SHP77 (cell line): ENCODE measurements around the gene CCDC50.

Experiments
- DNase-seq, 2 experiments: peaks; one replicate each; lab custom pipeline; 2025; lab: John Stamatoyannopoulos, UW

The CCDC50 gene

DNA sequence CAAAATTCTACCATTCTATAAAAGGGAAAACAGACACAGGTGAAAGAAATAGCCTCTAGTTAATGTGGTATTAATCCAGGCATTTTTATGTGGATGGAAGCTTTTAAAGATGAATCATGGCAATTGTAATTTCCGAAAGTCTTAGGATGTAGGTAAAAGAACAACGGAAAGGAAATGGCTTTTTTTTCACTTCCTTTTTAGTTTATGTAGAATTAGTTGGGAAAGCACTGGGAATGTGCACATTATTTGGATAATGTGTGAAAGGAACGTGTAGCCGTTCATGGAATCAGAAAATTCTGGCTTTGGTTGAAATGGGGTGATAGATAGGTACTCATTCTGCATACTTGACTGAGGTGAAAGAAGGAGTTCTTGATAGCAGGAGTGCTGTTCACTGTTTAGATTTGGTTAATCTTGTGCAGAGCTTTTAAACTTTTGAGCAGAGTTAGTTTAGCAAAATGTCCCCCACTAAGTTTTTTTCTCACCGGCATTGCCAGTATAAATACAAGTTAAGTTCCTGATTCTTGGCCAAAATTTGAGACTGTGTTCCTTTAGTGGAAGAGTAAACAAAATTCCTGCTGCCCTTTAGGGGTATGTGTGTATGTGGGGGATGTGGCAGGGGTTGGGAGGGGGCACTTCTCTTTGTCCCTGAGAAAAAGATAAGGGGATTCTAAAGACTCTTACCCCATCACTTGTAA lies 21.3 kb downstream of the CCDC50 start:
- no peak for DNase-seq

DNA sequence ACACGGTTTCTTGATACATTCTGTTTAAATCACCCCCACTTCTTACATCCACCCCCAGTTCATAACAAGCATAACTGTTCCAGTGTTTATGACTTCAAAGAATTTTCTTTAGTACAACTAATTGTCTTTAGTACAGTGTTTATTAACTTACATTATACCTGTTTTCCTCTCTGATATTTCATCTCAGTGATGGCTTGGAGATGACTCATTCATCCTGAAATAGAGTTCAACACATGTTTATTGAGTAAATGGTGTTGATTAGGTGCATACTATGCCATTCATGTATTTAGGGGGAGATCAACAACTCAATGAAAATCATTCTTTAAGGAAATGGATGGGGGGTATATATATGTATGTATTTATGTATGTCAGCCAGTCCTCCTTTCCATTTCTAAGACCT lies 22.8 kb downstream of the CCDC50 start:
- no peak for DNase-seq

DNA sequence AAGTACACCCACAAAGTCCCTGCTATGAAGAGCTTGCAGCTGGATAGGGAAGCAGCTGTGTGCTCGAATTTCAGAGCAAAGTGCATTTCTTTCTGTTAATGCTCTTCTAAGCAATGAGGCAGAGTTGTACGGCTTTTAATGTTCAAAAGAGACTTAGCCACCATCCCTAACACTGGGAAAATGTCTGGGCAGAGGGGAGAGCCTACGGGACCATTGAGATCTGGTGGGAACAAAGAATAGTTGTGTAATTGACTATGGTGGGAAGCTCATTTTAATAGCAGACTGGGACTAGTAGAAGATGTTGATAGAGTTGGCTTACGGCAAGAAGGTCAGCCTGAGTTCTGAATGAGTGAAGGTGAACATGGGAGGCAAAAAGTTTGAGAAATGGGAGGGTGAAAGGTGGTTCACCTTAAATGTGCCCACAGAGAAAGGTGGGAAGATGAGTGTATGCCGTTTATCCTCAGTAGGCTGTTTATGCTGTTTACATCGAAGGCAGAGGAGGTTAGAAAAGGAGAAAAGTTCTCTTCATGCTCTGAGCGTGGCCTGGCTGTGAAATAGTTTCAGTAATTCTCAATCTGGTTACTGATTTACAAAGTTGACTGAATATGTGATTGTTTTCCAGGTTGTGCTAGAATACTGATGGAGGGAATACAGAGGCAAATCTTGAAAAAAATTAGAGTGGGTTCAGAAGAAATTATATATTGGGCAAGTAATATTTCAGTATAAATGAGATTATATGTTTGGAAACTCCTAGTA lies 24.0 kb downstream of the CCDC50 start:
- DNase-seq, result no peak

DNA sequence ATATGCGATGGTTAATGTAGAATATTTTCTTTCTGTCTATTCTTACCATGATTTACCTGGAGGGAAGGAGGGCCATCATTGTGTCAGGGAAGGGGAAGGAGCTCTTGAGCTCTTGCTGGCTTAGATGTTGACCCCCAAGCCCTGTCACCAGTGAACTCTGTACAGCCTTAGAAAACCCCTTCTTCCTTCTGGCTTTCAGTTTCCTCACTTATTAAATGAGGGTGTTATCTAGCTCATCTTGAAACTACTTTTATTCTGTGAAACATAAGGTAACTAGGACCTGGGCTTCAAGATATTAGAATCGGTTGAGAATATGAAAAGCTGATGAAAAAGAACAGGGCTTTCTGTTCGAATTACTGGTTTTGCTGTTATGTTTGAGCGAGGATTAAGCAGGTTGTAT lies 26.2 kb downstream of the CCDC50 start:
- DNase-seq, result no peak

DNA sequence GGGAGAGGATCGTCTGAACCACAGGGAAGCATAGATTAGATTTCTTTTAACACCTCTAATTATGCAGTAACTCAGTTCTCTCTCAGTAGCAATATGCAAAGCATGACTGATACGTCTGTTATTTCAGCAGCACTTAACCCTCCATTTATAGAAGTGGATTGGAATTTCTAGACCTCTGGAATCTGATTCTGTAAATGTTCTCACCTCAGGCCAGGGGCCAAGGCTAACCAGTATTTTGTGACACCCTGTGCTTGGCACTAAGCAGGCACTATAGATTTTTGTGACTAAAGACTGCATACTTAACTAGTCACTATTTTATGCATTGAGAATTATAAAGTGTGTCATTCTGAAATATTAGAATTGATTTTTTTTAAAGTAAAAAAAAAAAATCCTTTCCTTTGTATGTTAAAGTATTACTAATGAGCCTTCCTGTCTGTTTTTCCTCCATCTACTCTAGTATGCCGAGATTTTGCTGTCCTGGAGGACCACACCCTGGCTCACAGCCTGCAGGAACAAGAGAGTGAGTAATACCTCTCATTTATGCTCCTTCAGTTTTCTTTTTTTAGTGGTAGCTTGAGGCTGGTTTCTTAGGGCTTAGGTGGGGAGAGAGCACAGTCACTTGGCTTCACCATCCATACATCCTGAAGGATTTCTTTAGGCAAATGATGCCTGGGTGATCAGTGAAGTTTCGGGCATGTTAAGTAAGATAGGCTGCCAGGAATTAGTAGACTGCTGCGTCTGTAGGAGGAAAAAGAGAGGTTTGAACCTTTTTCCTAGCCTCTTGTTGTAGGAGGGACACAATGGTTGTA lies 27.6 kb downstream of the CCDC50 start:
- DNase-seq, result no peak

DNA sequence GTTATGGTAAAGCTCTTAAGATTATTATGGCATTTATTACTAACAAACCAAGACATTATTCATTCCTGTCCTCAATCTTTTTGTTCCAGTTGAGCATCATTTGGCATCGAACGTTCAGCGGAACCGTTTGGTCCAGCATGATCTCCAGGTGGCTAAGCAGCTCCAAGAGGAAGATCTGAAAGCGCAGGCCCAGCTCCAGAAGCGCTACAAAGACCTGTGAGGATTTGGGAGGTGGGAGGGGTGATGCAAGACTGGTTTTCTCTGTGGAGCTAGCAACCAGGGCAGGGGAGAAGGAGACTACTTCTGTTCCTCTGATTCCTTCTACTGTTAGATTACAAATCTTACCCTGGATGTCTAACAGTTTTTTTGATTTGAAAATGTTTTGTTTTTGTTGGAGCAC lies 28.7 kb downstream of the CCDC50 start:
- no peak for DNase-seq

DNA sequence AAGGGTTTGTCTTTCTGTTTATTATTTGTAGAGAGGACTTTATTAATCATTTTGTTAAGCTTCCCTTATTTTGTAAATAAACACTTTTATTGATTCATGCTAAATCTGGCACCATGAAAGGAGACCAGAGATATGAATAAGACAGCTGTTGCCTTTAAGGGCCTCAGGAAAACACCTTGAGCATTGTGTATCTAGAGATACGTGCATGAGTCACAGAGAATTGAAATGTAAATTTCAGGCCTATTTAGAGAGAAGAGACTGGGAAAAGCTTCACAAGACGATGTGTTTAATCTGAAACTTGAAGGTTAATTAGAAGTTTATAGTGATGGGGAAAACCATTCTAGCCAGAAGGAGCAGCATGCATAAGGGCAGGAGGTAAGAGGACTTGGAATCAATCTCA lies 29.7 kb downstream of the CCDC50 start:
- no peak for DNase-seq

DNA sequence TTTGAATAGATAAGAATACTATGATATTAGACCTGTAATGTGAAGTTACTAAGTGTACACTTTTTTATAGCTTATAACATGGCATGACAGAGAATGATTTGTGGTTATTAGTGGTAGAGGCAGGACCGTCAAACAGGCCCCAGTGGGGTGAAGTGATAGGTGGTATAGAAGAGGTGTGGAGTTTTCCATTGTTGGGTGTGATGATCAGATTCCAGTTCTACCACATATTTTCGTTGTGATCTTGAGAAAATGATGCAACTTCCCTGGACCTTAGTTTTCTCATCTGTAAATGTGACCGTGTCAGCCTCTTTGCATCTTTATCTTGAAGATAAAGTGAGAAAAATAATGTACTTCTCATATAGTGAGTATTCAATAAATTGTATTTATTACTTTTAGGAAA lies 31.4 kb downstream of the CCDC50 start:
- no peak for DNase-seq

DNA sequence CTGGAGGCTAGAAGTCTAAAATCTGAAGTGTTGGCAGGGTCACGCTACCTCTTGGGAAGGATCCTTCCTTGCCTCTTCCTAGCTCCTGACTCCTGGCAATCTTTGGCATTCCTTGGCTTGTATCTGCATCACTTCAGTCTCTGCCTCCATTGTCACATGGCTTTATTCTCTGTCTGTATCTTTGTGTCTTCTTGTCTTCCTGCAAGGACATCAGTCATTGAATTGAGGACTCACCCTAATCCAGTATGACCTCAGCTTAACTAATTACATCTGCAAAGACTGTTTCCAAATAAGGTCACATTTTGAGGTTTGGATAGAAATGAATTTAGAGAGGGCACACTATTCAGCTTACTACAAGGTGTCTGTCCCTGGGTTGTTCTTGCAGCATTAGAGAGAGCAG lies 32.3 kb downstream of the CCDC50 start:
- no peak for DNase-seq

DNA sequence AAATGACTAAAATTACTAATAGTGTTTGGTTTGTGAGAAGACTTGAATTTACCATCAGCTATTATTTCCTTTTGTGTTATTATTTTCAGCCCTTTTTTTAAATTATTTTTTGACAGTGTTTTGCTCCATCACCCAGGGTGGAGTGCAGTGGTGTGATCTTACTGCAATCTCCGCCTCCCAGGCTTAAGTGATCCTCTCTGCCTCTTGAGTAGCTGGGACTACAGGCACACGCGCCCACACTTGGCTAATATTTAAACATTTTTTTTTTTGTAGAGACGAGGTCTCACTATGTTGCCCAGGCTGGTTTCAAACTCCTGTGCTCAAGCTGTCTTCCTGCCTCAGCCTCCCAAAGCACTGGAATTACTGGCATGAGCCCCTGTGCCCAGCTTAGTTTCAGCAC lies 32.8 kb downstream of the CCDC50 start:
- no peak for DNase-seq

DNA sequence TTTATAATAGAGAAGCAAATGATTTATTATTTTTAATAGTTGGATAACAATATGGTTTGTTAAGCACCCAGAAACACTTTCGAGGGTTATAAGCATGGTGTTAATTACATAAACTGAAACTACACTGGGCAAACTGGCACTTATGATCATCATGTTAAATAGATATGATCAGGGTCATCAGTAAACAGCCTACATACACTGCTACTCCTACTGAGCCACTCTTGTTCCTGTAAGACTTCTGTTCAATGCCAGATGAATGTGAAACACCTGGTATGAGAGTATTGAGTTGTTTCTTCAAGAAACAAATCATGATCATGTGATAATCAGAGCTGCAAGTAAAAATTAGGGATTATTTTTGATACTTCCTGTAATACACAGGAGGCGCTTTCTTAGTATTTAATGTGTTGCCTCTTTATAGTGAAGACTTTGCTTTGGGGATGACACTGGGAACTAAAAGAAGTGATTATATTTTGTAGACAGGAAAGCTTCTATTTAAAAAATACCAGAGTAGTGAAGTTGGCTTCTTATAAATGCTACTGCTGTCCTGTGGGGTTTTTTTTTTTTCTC lies 33.4 kb downstream of the CCDC50 start:
- no peak for DNase-seq

DNA sequence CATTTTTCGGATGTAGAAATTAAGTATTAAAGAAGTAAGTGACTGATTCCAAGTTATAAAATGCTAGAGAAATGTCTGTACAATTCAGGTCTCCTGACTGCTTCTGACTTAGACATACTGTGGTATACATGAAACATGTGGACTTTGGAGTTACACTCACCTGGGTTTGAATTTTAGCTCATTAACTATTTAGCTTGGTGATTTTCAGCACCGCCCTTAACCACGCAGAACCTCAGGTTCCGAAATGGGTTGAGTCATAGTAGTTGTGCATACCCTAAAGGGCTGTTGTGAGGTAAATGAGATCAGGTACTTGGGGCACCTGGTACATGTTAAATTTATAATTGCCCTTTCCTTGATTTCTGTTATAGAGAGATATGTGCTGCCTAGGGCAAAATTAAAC lies 34.0 kb downstream of the CCDC50 start:
- DNase-seq, result no peak

DNA sequence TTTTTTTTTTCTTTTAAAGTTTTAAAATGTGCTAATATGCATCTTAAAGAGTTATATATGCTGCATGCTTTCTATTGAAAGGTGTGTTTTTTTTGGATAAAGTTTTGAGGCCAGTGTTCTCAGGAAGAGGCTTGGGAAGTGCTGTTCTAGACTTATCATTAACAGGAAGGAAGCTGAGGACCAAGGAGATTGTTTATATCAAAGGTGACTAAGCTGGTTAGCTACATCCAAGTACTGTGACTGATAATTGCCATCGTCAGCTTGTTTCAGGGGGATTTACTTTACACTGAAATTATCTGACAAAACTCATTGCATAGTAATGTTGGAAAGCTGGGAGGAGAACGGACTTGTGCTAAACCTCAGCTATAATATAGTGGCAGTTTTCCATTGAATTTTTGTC lies 37.5 kb downstream of the CCDC50 start:
- no peak for DNase-seq

DNA sequence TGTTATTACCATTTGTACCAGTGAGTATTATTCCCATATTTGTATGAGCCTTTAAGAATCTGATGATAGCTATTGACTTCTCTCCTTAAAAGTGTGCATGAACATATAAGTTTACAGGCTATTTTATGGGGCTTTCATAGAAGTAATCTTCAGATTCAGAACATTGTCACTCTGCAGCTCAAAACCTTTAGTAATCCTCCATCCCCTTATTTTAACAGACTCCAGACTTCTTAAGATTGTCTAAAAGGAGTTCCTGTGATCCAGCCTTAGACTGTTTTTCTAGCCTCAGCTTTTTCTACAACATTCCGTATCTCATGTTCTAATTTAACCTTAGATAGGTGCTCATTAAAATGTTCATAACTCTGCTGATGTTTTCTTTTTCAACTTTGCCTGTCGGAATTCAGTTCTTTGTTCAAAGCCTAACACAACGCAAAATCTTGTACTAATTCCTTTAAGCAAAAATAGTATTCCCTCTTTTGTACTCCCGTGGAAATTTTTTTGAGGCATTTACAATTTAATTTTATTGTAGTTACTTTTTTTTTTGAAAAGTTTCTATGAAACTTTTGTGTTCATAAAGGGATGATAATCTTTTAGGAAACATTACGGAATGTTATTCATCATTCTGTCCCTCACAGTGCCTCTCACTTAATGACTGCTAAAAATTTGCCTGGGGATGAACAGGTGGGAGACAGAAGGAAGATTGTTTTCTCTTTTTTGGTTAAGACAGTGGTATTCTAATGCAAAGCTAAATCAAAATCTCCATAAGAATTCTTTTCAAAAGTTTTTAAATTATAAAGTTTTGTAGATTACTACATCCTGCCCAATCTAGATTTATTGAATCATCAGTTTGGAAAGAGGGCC lies 39.8 kb downstream of the CCDC50 start:
- no peak for DNase-seq

DNA sequence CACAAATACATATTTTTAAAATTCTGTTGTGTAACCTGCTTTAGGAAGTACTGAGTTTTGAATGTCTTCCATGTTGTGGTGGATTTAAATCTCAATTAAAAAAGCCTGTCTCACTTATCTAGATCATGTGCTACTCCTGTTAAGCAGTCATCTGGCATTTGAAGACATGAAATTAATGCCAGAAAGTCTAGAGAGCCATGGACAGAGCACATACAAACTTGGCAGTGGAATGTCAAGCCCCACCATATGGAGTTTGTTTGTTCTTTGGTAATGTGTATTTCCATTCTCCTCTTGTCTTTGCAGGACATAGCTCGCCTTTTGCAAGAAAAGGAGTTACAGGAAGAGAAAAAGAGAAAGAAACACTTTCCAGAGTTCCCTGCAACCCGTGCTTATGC lies 40.4 kb downstream of the CCDC50 start:
- DNase-seq, result no peak

DNA sequence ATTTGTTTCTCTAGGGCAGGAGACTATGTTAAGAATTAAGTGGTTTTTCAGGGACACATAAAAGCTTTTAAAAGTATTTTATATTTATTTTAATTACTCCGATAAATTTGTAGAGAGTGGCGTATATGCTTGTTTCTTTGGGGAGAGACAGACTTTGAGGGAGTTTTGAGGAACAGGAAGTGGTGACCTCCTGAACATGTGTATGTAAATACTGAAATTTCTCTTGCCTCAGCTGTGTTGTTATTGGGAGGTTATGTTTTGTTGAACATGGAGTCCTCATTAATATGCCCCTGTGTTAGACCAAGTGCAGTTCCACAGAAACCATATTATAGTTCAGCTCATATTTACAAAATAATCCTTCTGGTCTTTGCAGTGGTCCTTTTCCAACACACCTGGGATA lies 42.9 kb downstream of the CCDC50 start:
- DNase-seq, result no peak

DNA sequence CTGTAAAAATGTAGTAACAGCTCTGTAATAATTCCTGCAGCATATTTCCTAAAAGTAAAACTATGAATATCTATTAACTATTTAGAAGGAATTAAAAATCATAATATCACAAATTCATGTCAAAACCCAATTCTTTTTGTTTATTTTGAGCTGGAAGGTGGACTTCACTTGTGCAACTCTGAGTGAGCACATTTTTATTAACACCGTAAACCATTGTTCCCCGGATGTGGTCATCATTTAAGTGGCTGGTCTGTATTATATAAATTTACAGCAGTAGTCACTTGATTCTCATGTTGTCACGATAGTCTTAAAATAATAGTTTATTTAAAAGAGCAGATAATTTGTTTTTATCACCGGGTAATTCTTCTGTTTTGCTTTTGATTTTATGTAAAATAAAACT lies 44.1 kb downstream of the CCDC50 start:
- no peak for DNase-seq

DNA sequence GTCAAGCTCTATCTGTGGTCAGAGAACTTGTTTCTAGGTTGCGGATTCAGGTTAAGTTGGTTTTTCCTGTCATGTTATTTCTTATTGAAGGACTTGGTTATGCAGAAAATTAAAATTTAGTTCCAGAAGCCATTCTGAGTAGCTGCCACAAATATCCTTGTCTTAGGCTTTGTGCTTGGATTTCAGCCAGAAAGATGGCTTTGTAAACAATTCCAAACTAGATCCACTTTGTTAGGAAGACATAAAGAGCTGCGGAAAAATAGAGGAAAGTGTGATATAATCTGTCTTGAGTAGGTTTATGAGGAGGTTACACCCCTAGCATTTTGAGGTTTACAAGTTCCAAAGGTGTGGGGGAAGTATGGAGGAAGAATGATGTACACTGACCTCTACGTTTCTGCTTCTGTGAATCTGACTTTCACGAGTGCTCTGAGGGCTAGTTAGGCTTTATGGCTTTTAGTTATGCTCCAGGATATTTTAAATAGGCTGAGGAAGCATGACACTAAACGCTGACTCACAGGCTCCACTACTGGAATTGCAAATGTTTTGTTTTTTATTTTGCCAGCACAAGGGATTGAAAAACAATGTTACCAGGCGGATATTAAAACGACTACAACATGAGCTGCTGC lies 47.4 kb downstream of the CCDC50 start:
- DNase-seq, result no peak

DNA sequence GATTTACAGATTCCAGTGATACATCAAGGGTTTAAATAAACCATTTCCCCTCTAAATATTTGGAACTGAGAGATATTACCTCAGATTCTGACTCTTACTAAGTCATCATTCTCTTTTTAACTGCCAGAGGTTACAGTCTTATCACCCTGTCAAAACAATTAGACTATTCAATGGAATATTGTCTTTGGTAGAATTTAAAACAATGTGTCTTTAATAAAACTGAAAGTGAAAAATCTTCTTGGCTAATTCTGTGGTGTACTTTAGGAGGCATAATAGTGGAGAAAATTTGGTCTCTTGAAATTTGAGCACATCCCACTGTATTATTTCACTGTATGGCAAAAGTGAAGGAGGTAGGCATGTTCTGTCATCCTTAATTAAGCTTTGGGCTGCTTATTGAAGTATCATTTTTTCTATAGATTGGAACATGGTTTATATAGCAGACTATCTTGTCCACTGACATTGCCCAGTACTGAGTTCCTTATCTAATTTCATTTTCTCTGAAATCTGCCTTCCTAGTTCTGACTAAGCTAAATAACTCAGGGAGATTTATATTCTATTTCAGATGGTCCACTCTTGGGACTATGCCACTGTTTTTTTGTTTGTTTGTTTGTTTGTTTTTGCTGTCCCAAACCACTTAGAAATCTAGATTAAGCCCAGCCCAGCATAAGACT lies 49.1 kb downstream of the CCDC50 start:
- DNase-seq, result no peak

DNA sequence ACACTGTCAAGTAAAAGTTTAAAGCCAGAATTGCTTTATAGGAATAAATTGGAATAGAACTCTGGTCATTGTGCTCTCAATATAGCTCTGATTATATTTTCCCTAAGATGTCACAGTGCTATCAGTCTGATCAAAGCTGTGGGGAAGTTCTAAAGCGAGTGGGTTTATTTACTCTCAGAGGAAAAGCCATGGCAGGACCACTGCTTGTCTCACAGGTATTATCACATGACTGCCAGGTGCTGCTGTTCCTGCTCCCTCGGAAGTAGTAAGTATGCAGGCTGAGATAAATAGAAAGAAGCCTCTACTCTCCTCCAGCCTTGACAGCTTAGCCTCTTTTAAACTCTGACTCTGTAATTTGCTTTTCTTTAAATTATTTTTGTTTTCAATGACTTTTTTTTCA lies 50.3 kb downstream of the CCDC50 start:
- no peak for DNase-seq

DNA sequence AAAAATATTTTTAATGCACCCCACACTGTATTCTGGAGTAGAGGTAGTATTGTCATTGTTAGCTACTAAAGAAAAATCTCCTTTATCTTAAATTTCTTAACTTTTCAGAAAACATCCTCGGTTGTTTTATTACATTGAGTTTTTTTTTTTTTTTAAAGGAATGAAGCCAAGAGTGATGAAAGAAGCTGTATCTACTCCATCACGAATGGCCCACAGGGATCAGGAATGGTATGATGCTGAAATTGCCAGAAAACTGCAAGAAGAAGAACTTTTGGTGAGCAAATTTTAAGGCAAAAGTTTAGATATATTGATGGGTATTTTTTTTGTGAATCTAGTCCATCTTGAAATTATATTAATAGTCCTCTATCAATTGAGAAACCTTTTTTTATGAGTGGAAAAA lies 50.8 kb downstream of the CCDC50 start:
- no peak for DNase-seq
